GM23248 (cell line): Measurements from ENCODE around the gene KCNK5.

Source experiments
- EZH2 ChIP-seq: fragments of 200-600 bp; sonication (generic); IDR thresholded peaks from 2 replicates; pipeline ENCODE4 v1.6.1; 2018; ENCODE audit warnings: antibody characterized with exemption, mild to moderate bottlenecking; ENCODE audit not compliant: insufficient read depth, poor library complexity, severe bottlenecking
- EZH2phosphoT487 ChIP-seq: fragments of 200-600 bp; sonication (generic); IDR thresholded peaks from 2 replicates; pipeline ENCODE4 v1.6.1; 2018; ENCODE audit warnings: antibody characterized with exemption, moderate library complexity, mild to moderate bottlenecking, low read depth; ENCODE audit not compliant: insufficient read depth

DNA sequence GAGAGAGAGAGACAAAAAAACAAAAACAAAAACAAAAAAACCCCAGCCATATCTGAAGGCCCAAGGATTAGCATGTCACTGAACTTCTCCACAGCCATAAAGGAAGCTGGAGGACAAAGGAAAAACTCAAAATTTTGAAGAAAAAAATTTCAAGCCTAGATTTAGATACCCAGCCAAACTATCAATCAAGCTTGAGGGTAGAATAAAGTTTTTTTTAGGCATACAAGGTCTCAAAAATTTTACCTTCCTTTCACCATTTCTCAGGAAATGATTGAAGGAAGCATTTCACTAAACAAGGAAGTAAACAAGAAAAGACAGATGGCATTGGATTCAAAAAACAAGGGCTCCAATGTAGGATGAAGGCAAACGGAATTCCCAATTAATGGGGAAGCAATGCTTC, 52.1 kb downstream of the KCNK5 start:
- TF ChIP-seq EZH2 (no peak), EZH2phosphoT487 (no peak)
